Activated T-cell treated with anti-CD3 and anti-CD28 coated beads, Interleukin-2, amount 50 U/mL, for 72 hours (primary cell): ENCODE results near the gene COL2A1. TPM values are rescaled to one million over a fixed set of nuclear protein-coding genes. Genes with fewer than 3 reads are reported as not detected.

ENCODE experiments used
- ATAC-seq, 2 donors: fragments of 150-1000 bp; cut with Tn5 transposase; replicated peaks in 1 of 2; 2 replicates each; pipeline ENCODE4 v1.10.0; 2021; ENCODE audit warnings: moderate library complexity in 2 of 2, mild to moderate bottlenecking in 1 of 2
- DNase-seq, 2 donors: peaks; one replicate each; pipeline ENCODE4 v3.0.0; 2021 to 2022; ENCODE audit warnings: mixed read lengths in 1 of 2
- H3K27ac Mint-ChIP-seq: one replicate; pipeline ENCODE4 v1.8.0; 2022; ENCODE audit warnings: mild to moderate bottlenecking, moderate library complexity, mixed read lengths
- H3K27me3 Mint-ChIP-seq: one replicate; pipeline ENCODE4 v1.8.0; 2022; ENCODE audit warnings: low read depth, mixed read lengths
- H3K36me3 Mint-ChIP-seq, 2 donors: one replicate each; pipeline ENCODE4 v1.8.0; 2022; ENCODE audit warnings: mixed read lengths in 2 of 2, mild to moderate bottlenecking in 1 of 2; ENCODE audit not compliant: insufficient read depth in 2 of 2
- H3K4me1 Mint-ChIP-seq: one replicate; pipeline ENCODE4 v1.8.0; 2022; ENCODE audit warnings: low read depth, mixed read lengths
- H3K4me3 Mint-ChIP-seq, 2 donors: one replicate each; pipeline ENCODE4 v1.8.0; 2022; ENCODE audit warnings: mild to moderate bottlenecking in 2 of 2, mixed read lengths in 2 of 2, moderate library complexity in 2 of 2
- H3K9me3 Mint-ChIP-seq, 2 donors: one replicate each; pipeline ENCODE4 v1.8.0; 2022; ENCODE audit warnings: mixed read lengths in 2 of 2
- total RNA-seq, 2 donors: library from RNA; stranded (reverse); gene quantifications; one replicate each; pipeline ENCODE4 v1.2.3, GENCODE V29; 2022

The COL2A1 gene
- total RNA-seq, 2 donors from 2014 or later = 0.14 TPM; not detected in 1

- DNase-seq (no peak), ATAC-seq (no peak)
- H3K9me3 Mint-ChIP-seq = no peaks in the 10 kb centered on the region
- H3K27ac Mint-ChIP-seq = no peak overlapping the region
- H3K4me3 Mint-ChIP-seq = no peak overlapping the region
- H3K36me3 Mint-ChIP-seq = no peaks in the 10 kb centered on the region
- peaks cover 17% of the 10 kb centered on the region for H3K27me3 Mint-ChIP-seq
- H3K4me1 Mint-ChIP-seq = no peaks in the 10 kb centered on the region
Measured at GRCh38 chr12:48026060-48026827, 22.0 kb upstream of the COL2A1 start.

DNA sequence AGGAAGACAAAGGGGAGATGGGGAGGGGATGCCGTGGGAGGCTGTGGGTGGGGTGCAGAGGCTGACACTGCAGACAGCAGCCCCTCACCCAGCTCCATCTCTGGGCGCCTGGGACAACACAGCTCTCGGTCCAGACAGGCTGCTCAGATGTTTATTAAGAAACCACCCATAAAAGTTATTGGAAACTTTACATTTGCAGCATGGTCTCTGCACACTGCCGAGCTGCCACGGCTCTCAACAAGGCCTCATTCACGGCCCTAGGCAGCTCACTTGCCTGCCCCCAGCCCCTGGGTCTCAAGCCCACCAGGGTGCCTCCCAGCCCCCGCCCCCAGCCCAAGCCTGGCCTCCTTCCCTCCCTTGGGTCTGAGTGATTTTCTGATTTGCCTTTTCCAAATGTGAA is 21.0 kb upstream of the COL2A1 start:
- Mint-ChIP-seq H3K4me1 (no peaks in the 10 kb centered on the region), H3K27ac (no peak overlapping the region), H3K36me3 (no peaks in the 10 kb centered on the region), H3K27me3 (peaks cover 17% of the 10 kb centered on the region), H3K9me3 (no peaks in the 10 kb centered on the region), H3K4me3 (no peak overlapping the region)
- DNase-seq (no peak), ATAC-seq (no peak)

DNA sequence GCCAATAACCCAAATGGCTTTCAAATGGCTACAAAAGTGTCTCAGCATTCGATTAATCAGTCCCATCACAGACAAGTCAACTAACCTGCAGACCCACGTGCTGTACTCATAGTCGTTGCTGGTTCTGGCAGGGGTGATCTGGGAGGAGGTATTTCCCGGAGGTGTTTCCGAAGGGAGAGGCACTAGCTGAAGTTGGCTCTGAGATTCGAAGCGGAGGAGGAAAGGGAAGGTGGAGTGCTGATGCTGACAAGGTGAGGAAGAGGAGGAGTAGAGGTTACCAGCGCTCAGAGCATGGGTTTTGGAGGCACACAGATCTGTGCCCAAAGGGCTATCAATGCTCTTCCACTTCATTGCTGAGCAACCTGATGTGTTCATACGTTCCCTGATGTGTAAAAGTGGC is 20.5 kb upstream of the COL2A1 start:
- H3K9me3 Mint-ChIP-seq = no peaks in the 10 kb centered on the region
- no peak overlapping the region for H3K4me3 Mint-ChIP-seq
- ATAC-seq = no peak
- H3K36me3 Mint-ChIP-seq = no peaks in the 10 kb centered on the region
- no peak for DNase-seq
- no peaks in the 10 kb centered on the region for H3K4me1 Mint-ChIP-seq
- no peak overlapping the region for H3K27ac Mint-ChIP-seq
- peaks cover 18% of the 10 kb centered on the region for H3K27me3 Mint-ChIP-seq

GRCh38 chr12:48023386-48023785 is 19.1 kb upstream of the COL2A1 start:
- no peaks in the 10 kb centered on the region for H3K4me1 Mint-ChIP-seq
- peaks cover 29% of the 10 kb centered on the region for H3K27me3 Mint-ChIP-seq
- H3K27ac Mint-ChIP-seq = no peak overlapping the region
- DNase-seq (no peak), ATAC-seq (no peak)
- H3K4me3 Mint-ChIP-seq = no peak overlapping the region
- H3K9me3 Mint-ChIP-seq = no peaks in the 10 kb centered on the region
- H3K36me3 Mint-ChIP-seq = no peaks in the 10 kb centered on the region

DNA sequence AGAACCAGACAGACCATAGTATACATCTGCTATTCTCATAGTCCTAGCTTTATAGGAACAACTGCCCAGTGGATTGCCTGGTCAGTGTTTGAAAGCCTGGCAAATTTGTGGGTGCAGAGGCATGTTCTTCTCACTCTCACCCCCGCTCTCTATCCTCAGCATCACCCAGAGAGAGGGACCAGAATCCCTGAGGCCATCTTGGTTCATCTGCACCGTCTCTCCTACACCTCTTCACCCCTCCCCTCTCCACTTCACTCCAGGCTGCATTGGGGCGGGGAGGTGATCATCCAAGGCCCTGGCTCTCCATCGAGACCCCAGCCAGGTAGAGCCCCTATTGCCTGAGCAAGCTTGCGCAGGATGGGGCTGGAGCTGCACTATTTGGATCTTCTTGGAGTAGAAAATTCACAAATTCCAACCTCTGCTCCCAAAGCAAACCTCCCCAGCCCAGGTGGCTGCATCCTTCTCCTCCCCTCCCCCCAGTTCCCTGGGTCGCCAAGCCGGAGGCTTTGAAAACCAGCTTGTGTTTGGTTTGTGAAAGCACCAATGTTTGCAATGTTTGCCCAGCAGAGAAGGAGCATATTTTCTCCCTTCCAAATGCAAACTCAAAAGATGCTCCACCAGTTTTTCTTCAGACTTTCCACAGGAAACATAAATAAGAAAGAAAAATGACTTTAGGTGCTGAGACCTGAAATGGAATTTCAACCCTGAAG is 18.6 kb upstream of the COL2A1 start:
- Mint-ChIP-seq H3K4me3 (no peak overlapping the region), H3K27me3 (peaks cover 32% of the 10 kb centered on the region), H3K27ac (no peak overlapping the region), H3K36me3 (no peaks in the 10 kb centered on the region), H3K9me3 (no peaks in the 10 kb centered on the region), H3K4me1 (no peaks in the 10 kb centered on the region)
- ATAC-seq (no peak), DNase-seq (no peak)

DNA sequence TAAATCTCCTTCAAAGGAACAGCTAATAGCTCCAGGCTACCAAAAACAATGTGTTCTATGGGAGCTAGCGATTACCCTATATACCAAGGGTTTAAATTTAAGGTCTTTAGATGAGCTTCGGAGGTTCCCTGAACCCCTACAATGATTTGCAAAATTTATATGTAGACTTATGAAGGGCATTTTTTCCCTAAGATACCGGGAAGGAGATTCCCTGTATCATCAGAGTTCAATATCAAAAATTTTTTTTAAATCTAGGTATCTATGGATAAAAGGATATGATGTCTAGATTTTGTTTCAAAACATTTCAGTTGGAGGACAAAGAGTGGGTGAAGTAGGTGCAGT is 17.9 kb upstream of the COL2A1 start:
- no peak overlapping the region for H3K4me3 Mint-ChIP-seq
- H3K4me1 Mint-ChIP-seq = no peaks in the 10 kb centered on the region
- no peak for DNase-seq
- H3K27ac Mint-ChIP-seq = no peak overlapping the region
- ATAC-seq = no peak
- H3K27me3 Mint-ChIP-seq = peaks cover 32% of the 10 kb centered on the region
- H3K9me3 Mint-ChIP-seq = no peaks in the 10 kb centered on the region
- no peaks in the 10 kb centered on the region for H3K36me3 Mint-ChIP-seq

GRCh38 chr12:48021485-48022179 is 17.4 kb upstream of the COL2A1 start:
- no peaks in the 10 kb centered on the region for H3K36me3 Mint-ChIP-seq
- DNase-seq (no peak), ATAC-seq (no peak)
- H3K27ac Mint-ChIP-seq = no peak overlapping the region
- H3K27me3 Mint-ChIP-seq = peaks cover 28% of the 10 kb centered on the region
- H3K4me3 Mint-ChIP-seq = no peak overlapping the region
- H3K4me1 Mint-ChIP-seq = no peaks in the 10 kb centered on the region
- H3K9me3 Mint-ChIP-seq = no peaks in the 10 kb centered on the region

- Mint-ChIP-seq H3K36me3 (no peaks in the 10 kb centered on the region), H3K27ac (no peak overlapping the region), H3K27me3 (peaks cover 24% of the 10 kb centered on the region), H3K4me1 (no peaks in the 10 kb centered on the region), H3K4me3 (no peak overlapping the region), H3K9me3 (no peaks in the 10 kb centered on the region)
- DNase-seq (no peak), ATAC-seq (no peak)
Measured at GRCh38 chr12:48019639-48020265, 15.5 kb upstream of the COL2A1 start.

- no peaks in the 10 kb centered on the region for H3K4me1 Mint-ChIP-seq
- no peaks in the 10 kb centered on the region for H3K9me3 Mint-ChIP-seq
- H3K36me3 Mint-ChIP-seq = no peaks in the 10 kb centered on the region
- H3K27me3 Mint-ChIP-seq = peaks cover 29% of the 10 kb centered on the region
- no peak overlapping the region for H3K4me3 Mint-ChIP-seq
- ATAC-seq = no peak
- H3K27ac Mint-ChIP-seq = no peak overlapping the region
- no peak for DNase-seq
Measured at GRCh38 chr12:48018618-48018995, 14.3 kb upstream of the COL2A1 start.

DNA sequence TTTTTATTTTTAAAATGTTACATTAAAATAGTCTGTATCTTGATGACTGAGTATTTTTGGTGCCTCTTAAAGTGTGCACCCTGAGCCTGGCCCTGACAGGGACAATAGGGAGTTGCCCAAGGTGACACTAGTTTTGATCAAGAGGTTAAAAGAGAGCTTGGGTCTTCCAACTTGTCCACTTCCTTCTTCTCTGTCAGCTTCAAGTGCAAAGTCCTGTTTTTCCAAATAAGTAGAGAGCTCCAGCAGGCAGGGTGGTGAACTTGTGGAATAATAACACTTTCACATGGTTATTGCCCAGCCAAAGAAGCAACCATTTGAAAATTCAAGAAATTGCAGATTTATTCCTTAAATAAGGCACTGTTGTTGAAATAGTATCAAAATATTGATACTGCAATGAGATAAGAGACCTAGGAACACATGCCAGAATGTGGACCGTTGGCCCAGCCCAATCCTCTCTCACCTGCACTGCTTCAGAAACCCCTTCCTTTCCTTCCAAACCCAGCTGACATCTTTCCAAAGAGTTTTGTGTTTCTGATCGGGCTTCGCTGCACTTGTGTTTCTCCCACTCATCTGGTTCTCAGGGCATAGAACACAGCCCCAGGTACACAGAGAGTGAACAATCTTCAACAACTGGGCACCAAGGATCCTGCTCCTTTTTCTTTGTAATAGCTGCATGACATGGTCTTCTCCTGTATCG is 13.8 kb upstream of the COL2A1 start:
- no peaks in the 10 kb centered on the region for H3K36me3 Mint-ChIP-seq
- no peaks in the 10 kb centered on the region for H3K4me1 Mint-ChIP-seq
- H3K27me3 Mint-ChIP-seq = peaks cover 29% of the 10 kb centered on the region
- DNase-seq (no peak), ATAC-seq (no peak)
- H3K27ac Mint-ChIP-seq = no peak overlapping the region
- no peak overlapping the region for H3K4me3 Mint-ChIP-seq
- no peaks in the 10 kb centered on the region for H3K9me3 Mint-ChIP-seq

DNA sequence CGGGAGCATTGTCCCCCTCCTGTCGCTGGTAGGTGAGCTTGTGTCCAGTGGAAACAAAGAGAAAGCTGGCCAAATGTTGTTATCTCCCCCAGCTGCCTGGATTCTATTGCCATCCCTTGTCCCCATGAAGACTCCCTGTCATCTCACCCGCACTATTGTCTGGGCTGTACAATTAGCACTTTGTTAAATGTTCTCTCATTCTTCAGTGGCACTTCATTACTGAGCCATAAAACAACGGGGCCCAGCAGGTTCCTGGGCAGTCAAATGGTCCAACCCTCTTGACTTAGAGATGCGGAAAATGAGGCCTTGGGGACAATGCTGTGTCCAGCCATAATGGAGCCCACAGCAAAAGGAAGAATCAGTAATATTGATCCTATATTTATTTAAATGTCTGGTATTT is 13.2 kb upstream of the COL2A1 start:
- Mint-ChIP-seq H3K27me3 (peaks cover 35% of the 10 kb centered on the region), H3K9me3 (no peaks in the 10 kb centered on the region), H3K36me3 (no peaks in the 10 kb centered on the region), H3K4me3 (no peak overlapping the region), H3K27ac (no peak overlapping the region), H3K4me1 (no peaks in the 10 kb centered on the region)
- ATAC-seq (no peak), DNase-seq (no peak)

DNA sequence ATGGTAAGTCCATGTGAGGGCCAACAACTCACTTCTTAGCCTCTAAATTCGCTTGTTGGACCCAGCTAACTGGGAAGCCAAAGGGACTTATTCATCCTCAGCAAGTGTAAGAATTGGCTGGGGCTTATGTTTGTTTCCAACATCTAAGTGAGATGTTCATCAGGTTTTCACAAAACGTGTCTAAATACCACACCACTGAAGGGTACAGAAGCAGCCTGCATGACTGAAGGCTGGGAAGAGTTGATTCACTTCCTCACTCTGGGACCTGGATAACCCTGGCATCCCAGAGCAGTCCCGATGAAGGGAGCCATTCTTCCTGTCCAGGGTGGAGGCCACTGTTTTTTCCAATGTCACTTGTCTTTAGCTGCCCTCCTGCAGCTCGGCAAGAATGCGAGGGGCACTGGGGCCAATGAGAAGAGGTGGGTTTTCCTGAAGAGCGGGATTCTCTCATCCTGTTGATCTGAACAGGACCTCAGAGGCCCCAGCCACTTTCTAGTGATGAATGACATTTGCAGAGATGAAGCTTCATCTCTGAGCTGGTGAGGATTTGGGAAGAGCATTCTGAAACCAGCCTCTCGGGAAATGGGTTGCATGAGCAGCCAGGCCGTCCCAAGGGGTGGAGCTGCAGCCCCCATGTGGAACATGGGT is 12.2 kb upstream of the COL2A1 start:
- Mint-ChIP-seq H3K4me3 (no peak overlapping the region), H3K9me3 (no peaks in the 10 kb centered on the region), H3K27me3 (peaks cover 27% of the 10 kb centered on the region), H3K4me1 (no peaks in the 10 kb centered on the region), H3K27ac (no peak overlapping the region), H3K36me3 (no peaks in the 10 kb centered on the region)
- ATAC-seq = no peak
- no peak for DNase-seq
